ENCODE data around the gene GSTA3. TPM values are rescaled to one million over a fixed set of nuclear protein-coding genes. Genes with fewer than 3 reads are reported as not detected.

GSTA3 gene
- total and polyA plus RNA-seq, 2 experiments from 2014 or later = not detected

GRCh38 chr6:52849137-52849536 lies 60.4 kb downstream of the GSTA3 start (continued):
- TF ChIP-seq, protein P1, sequence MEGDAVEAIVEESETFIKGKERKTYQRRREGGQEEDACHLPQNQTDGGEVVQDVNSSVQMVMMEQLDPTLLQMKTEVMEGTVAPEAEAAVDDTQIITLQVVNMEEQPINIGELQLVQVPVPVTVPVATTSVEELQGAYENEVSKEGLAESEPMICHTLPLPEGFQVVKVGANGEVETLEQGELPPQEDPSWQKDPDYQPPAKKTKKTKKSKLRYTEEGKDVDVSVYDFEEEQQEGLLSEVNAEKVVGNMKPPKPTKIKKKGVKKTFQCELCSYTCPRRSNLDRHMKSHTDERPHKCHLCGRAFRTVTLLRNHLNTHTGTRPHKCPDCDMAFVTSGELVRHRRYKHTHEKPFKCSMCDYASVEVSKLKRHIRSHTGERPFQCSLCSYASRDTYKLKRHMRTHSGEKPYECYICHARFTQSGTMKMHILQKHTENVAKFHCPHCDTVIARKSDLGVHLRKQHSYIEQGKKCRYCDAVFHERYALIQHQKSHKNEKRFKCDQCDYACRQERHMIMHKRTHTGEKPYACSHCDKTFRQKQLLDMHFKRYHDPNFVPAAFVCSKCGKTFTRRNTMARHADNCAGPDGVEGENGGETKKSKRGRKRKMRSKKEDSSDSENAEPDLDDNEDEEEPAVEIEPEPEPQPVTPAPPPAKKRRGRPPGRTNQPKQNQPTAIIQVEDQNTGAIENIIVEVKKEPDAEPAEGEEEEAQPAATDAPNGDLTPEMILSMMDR (conservative IDR thresholded peaks at IDR 0.05; ENCODE audit: low read depth in 2 of 2) = no peak

Other genes with a start within 250 kb of the GSTA3 start
- 13.9 and 19.8 TPM in 2 replicates for gene TMEM14A, start 238.6 kb downstream of the GSTA3 start, total RNA-seq (2014; rRNA removed; shearing (Covaris generic))
- gene TMEM14A, start 238.6 kb downstream of the GSTA3 start, polyA plus RNA-seq (2016; fragmentation: Nextera tagmentation; extraction: Ambion mirVana) = 36.0 and 39.3 TPM in 2 replicates
- not detected in 2 replicates for gene GSTA2, start 146.2 kb downstream of the GSTA3 start, total RNA-seq (2014; rRNA removed; shearing (Covaris generic))
- not detected in 2 replicates for gene GSTA2, start 146.2 kb downstream of the GSTA3 start, polyA plus RNA-seq (2016; fragmentation: Nextera tagmentation; extraction: Ambion mirVana)
- not detected in 2 replicates for gene GSTA1, start 105.9 kb downstream of the GSTA3 start, total RNA-seq (2014; rRNA removed; shearing (Covaris generic))
- not detected in 2 replicates for gene GSTA1, start 105.9 kb downstream of the GSTA3 start, polyA plus RNA-seq (2016; fragmentation: Nextera tagmentation; extraction: Ambion mirVana)
- gene GSTA5, start 68.9 kb downstream of the GSTA3 start, total RNA-seq (2014; rRNA removed; shearing (Covaris generic)) = not detected in 2 replicates
- gene GSTA5, start 68.9 kb downstream of the GSTA3 start, polyA plus RNA-seq (2016; fragmentation: Nextera tagmentation; extraction: Ambion mirVana) = not detected in 2 replicates
- 19.3 and 19.5 TPM in 2 replicates for gene GSTA4, start 85.6 kb upstream of the GSTA3 start, total RNA-seq (2014; rRNA removed; shearing (Covaris generic))
- gene GSTA4, start 85.6 kb upstream of the GSTA3 start, polyA plus RNA-seq (2016; fragmentation: Nextera tagmentation; extraction: Ambion mirVana) = 25.0 and 29.9 TPM in 2 replicates
- 10.1 and 10.5 TPM in 2 replicates for gene CILK1, start 152.1 kb upstream of the GSTA3 start, total RNA-seq (2014; rRNA removed; shearing (Covaris generic))
- 4.4 and 4.7 TPM in 2 replicates for gene CILK1, start 152.1 kb upstream of the GSTA3 start, polyA plus RNA-seq (2016; fragmentation: Nextera tagmentation; extraction: Ambion mirVana)
- 19.3 and 29.8 TPM in 2 replicates for gene FBXO9, start 155.7 kb upstream of the GSTA3 start, total RNA-seq (2014; rRNA removed; shearing (Covaris generic))
- gene FBXO9, start 155.7 kb upstream of the GSTA3 start, polyA plus RNA-seq (2016; fragmentation: Nextera tagmentation; extraction: Ambion mirVana) = 32.8 and 36.3 TPM in 2 replicates
- gene GCM1, start 239.1 kb upstream of the GSTA3 start, total RNA-seq (2014; rRNA removed; shearing (Covaris generic)) = not detected in 2 replicates
- not detected in 2 replicates for gene GCM1, start 239.1 kb upstream of the GSTA3 start, polyA plus RNA-seq (2016; fragmentation: Nextera tagmentation; extraction: Ambion mirVana)

Data from GM23338 (cell line).